ENCODE measurements around the gene SPDYE1.
A peak's percentile ranks its signal among the peaks of the same experiment; 100 is the strongest.

SPDYE1 gene

GRCh38 chr7:44043902-44044301 is 46.2 kb downstream of the SPDYE1 start:
- DNase-seq (ENCODE audit: low read depth in 2 of 2, low spot score in 1 of 2) = no peak

- peak; percentile 77 to 84 for DNase-seq (ENCODE audit: low read depth in 2 of 2, low spot score in 1 of 2)
Measured at GRCh38 chr7:44044315-44045225, 46.9 kb downstream of the SPDYE1 start, which contains the start of gene DBNL. TSS of gene DBNL (plus strand) at chr7:44044702. CDS start at chr7:44044738, 36 bp downstream.

GRCh38 chr7:44045226-44046014 is 47.7 kb downstream of the SPDYE1 start:
- DNase-seq (ENCODE audit: low read depth in 2 of 2, low spot score in 1 of 2) = no peak

- DNase-seq (ENCODE audit: low read depth in 2 of 2, low spot score in 1 of 2) = no peak
Measured at GRCh38 chr7:44046321-44047061, 48.8 kb downstream of the SPDYE1 start.

GRCh38 chr7:44048031-44048795 is 50.5 kb downstream of the SPDYE1 start:
- no peak for DNase-seq (ENCODE audit: low read depth in 2 of 2, low spot score in 1 of 2)

GRCh38 chr7:44050121-44050914 is 52.6 kb downstream of the SPDYE1 start:
- no peak for DNase-seq (ENCODE audit: low read depth in 2 of 2, low spot score in 1 of 2)

- no peak for DNase-seq (ENCODE audit: low read depth in 2 of 2, low spot score in 1 of 2)
Measured at GRCh38 chr7:44050915-44051560, 53.3 kb downstream of the SPDYE1 start.

GRCh38 chr7:44051611-44052220 is 54.0 kb downstream of the SPDYE1 start:
- DNase-seq (ENCODE audit: low read depth in 2 of 2, low spot score in 1 of 2) = no peak

GRCh38 chr7:44052771-44053365 is 55.2 kb downstream of the SPDYE1 start:
- DNase-seq (ENCODE audit: low read depth in 2 of 2, low spot score in 1 of 2) = no peak

- DNase-seq (ENCODE audit: low read depth in 2 of 2, low spot score in 1 of 2) = no peak
Measured at GRCh38 chr7:44056681-44057080, 59.0 kb downstream of the SPDYE1 start.

GRCh38 chr7:44057181-44057848 is 59.6 kb downstream of the SPDYE1 start:
- no peak for DNase-seq (ENCODE audit: low read depth in 2 of 2, low spot score in 1 of 2)

GRCh38 chr7:44057849-44058758 is 60.4 kb downstream of the SPDYE1 start:
- no peak for DNase-seq (ENCODE audit: low read depth in 2 of 2, low spot score in 1 of 2)

- no peak for DNase-seq (ENCODE audit: low read depth in 2 of 2, low spot score in 1 of 2)
Measured at GRCh38 chr7:44058759-44059218, 61.1 kb downstream of the SPDYE1 start.

- no peak for DNase-seq (ENCODE audit: low read depth in 2 of 2, low spot score in 1 of 2)
Measured at GRCh38 chr7:44059219-44060090, 61.8 kb downstream of the SPDYE1 start.

Data from stimulated activated CD8-positive, alpha-beta memory T cell treated with anti-CD3 and anti-CD28 coated beads, Interleukin-4, amount 100 ng/mL, for 1 hour (primary cell).